Ovary (tissue), 3 donors: ENCODE data around the gene MAST3.

Experiments
- CTCF ChIP-seq, 3 donors: fragments of 450-650 bp in 2 of 3; fragments of 200-600 bp in 1 of 3; IDR thresholded peaks; one replicate each; pipeline versions ENCODE4 v1.5.1 to v1.8.0; 2016 to 2022; ENCODE audit warnings: antibody characterized with exemption in 3 of 3, mild to moderate bottlenecking in 1 of 3
- EP300 ChIP-seq: sonication (generic); formaldehyde crosslinking; IDR thresholded peaks from one replicate; pipeline ENCODE4 v1.6.1; 2017; ENCODE audit warnings: antibody characterized with exemption
- POLR2A ChIP-seq: fragments of 450-650 bp; IDR thresholded peaks from one replicate; pipeline ENCODE4 v1.6.1; 2017; ENCODE audit warnings: antibody characterized with exemption, mild to moderate bottlenecking, moderate library complexity
- donor health status: DM: no; HTN: no; CAD: no.

GRCh38 chr19:18058208-18059009, 39.2 kb upstream of the MAST3 start:
- TF ChIP-seq CTCF (IDR thresholded peaks at IDR 0.05) (peak; percentile 83 to 92 (median 87)), POLR2A (no peak), EP300 (no peak)
